Fibroblast of lung (primary cell): Measurements from ENCODE around the gene C5orf63.

Experiments
- CTCF ChIP-seq, 2 donors: IDR thresholded peaks in 1 of 2; conservative IDR thresholded peaks in 1 of 2; 1 replicate in 1 of 2; 2 replicates in 1 of 2; pipeline ENCODE4 v1.5.1; 2011 to 2012; ENCODE audit warnings: low read length in 2 of 2, control low read depth in 1 of 2, inconsistent platforms in 1 of 2, low read depth in 1 of 2, mild to moderate bottlenecking in 1 of 2
- EZH2 ChIP-seq: IDR thresholded peaks from 2 replicates; pipeline ENCODE4 v1.5.1; 2012; ENCODE audit warnings: low read length, control low read depth, mild to moderate bottlenecking; ENCODE audit errors: missing control alignments

GRCh38 chr5:127001621-127002296 lies 71.5 kb downstream of the C5orf63 start:
- TF ChIP-seq CTCF (conservative IDR thresholded peaks at IDR 0.05 in 1 of 2, IDR thresholded peaks at IDR 0.05 in 1 of 2; ENCODE audit: low read depth in 1 of 2, low read length in 2 of 2): no peak
- TF ChIP-seq EZH2: no peak
